Measurements from ENCODE around the gene ABCE1. TPM values are rescaled to one million over a fixed set of nuclear protein-coding genes. Genes with fewer than 3 reads are reported as not detected.

The ABCE1 gene
- total and polyA plus RNA-seq, 10 of the 15 experiments (the other 5 are each of a cell fraction or from before 2014, with no cell fraction given): 75.9 to 172 (median 134) TPM

DNA sequence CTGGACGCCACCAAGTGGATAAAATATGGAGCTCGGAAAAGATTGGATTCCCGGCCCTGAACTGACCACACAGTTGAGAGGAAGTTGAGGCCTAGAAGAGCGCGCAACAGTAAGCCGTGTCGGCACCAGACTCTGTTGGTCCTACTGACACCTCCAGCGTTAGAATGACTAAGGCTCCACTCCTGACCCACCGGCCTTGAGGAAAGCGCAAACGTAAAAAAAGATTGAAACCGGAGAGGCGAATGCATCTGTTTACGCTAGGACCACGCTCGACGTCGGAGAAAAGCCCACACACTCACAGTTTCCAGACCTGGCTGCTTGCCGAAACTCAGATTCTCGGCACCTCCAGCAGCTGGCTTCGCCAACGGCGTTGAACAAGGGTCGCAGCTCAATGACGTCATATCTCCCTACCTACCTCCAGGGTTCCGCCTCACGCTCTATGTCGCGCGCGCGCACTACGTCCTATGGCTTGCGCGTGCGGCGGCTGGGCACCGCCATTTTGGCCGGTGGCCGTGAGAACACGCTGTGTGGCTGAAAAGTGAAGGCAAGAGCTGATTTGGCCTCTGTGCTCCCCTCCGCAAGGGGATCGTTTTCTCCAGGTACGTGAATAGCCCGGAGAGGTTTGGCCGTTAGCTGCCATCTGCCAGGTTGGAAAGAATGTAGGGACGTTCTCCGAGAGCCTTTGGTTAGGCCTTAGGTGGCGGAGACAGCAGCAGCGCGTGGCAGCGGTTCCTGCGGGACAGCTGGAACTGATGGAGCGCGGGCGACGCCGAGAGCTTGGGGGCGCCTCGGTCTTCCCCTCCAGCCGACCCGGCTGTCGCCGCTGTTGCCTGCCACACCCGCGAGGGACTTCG lies at the start of gene ABCE1, which contains the start of gene ANAPC10 (continued):
- TF ChIP-seq, protein P1, sequence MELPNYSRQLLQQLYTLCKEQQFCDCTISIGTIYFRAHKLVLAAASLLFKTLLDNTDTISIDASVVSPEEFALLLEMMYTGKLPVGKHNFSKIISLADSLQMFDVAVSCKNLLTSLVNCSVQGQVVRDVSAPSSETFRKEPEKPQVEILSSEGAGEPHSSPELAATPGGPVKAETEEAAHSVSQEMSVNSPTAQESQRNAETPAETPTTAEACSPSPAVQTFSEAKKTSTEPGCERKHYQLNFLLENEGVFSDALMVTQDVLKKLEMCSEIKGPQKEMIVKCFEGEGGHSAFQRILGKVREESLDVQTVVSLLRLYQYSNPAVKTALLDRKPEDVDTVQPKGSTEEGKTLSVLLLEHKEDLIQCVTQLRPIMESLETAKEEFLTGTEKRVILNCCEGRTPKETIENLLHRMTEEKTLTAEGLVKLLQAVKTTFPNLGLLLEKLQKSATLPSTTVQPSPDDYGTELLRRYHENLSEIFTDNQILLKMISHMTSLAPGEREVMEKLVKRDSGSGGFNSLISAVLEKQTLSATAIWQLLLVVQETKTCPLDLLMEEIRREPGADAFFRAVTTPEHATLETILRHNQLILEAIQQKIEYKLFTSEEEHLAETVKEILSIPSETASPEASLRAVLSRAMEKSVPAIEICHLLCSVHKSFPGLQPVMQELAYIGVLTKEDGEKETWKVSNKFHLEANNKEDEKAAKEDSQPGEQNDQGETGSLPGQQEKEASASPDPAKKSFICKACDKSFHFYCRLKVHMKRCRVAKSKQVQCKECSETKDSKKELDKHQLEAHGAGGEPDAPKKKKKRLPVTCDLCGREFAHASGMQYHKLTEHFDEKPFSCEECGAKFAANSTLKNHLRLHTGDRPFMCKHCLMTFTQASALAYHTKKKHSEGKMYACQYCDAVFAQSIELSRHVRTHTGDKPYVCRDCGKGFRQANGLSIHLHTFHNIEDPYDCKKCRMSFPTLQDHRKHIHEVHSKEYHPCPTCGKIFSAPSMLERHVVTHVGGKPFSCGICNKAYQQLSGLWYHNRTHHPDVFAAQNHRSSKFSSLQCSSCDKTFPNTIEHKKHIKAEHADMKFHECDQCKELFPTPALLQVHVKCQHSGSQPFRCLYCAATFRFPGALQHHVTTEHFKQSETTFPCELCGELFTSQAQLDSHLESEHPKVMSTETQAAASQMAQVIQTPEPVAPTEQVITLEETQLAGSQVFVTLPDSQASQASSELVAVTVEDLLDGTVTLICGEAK (IDR thresholded peaks at IDR 0.05; ENCODE audit: borderline replicate concordance): peak; percentile 53; the same call in 1 of the 2 replicates
- TF ChIP-seq ZNF622 (IDR thresholded peaks at IDR 0.05) (no peak), HDAC6 (IDR thresholded peaks at IDR 0.05; ENCODE audit: unreplicated experiment) (no peak), NBN (IDR thresholded peaks at IDR 0.05) (peak; percentile 99), ASH2L (IDR thresholded peaks at IDR 0.05; ENCODE audit: borderline replicate concordance, low read depth) (0 out of 2 replicates have a peak, but pooled peaks have one; percentile 39), IKZF2 (IDR thresholded peaks at IDR 0.05) (peak in 1 of 2 experiments; percentile 39; a peak in 2 of 4 replicates), CREM (IDR thresholded peaks at IDR 0.05; ENCODE audit: low read depth) (peak; percentile 100), CHD1 (IDR thresholded peaks at IDR 0.05; ENCODE audit: low read depth, low read length) (peak; percentile 20), RELA (IDR thresholded peaks at IDR 0.05; ENCODE audit: borderline replicate concordance, partially characterized antibody) (peak; percentile 57)
- TF ChIP-seq, protein P2, sequence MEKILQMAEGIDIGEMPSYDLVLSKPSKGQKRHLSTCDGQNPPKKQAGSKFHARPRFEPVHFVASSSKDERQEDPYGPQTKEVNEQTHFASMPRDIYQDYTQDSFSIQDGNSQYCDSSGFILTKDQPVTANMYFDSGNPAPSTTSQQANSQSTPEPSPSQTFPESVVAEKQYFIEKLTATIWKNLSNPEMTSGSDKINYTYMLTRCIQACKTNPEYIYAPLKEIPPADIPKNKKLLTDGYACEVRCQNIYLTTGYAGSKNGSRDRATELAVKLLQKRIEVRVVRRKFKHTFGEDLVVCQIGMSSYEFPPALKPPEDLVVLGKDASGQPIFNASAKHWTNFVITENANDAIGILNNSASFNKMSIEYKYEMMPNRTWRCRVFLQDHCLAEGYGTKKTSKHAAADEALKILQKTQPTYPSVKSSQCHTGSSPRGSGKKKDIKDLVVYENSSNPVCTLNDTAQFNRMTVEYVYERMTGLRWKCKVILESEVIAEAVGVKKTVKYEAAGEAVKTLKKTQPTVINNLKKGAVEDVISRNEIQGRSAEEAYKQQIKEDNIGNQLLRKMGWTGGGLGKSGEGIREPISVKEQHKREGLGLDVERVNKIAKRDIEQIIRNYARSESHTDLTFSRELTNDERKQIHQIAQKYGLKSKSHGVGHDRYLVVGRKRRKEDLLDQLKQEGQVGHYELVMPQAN (conservative IDR thresholded peaks at IDR 0.05): peak; percentile 91
- TF ChIP-seq, protein P3, sequence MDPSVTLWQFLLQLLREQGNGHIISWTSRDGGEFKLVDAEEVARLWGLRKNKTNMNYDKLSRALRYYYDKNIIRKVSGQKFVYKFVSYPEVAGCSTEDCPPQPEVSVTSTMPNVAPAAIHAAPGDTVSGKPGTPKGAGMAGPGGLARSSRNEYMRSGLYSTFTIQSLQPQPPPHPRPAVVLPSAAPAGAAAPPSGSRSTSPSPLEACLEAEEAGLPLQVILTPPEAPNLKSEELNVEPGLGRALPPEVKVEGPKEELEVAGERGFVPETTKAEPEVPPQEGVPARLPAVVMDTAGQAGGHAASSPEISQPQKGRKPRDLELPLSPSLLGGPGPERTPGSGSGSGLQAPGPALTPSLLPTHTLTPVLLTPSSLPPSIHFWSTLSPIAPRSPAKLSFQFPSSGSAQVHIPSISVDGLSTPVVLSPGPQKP (IDR thresholded peaks at IDR 0.05; ENCODE audit: low read depth, low read length): peak; percentile 69; the same call in 1 of the 2 replicates
- TF ChIP-seq, protein P4, sequence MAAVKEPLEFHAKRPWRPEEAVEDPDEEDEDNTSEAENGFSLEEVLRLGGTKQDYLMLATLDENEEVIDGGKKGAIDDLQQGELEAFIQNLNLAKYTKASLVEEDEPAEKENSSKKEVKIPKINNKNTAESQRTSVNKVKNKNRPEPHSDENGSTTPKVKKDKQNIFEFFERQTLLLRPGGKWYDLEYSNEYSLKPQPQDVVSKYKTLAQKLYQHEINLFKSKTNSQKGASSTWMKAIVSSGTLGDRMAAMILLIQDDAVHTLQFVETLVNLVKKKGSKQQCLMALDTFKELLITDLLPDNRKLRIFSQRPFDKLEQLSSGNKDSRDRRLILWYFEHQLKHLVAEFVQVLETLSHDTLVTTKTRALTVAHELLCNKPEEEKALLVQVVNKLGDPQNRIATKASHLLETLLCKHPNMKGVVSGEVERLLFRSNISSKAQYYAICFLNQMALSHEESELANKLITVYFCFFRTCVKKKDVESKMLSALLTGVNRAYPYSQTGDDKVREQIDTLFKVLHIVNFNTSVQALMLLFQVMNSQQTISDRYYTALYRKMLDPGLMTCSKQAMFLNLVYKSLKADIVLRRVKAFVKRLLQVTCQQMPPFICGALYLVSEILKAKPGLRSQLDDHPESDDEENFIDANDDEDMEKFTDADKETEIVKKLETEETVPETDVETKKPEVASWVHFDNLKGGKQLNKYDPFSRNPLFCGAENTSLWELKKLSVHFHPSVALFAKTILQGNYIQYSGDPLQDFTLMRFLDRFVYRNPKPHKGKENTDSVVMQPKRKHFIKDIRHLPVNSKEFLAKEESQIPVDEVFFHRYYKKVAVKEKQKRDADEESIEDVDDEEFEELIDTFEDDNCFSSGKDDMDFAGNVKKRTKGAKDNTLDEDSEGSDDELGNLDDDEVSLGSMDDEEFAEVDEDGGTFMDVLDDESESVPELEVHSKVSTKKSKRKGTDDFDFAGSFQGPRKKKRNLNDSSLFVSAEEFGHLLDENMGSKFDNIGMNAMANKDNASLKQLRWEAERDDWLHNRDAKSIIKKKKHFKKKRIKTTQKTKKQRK (IDR thresholded peaks at IDR 0.05; ENCODE audit: low read depth, low read length): 0 out of 2 replicates have a peak, but pooled peaks have one; percentile 25
- TF ChIP-seq, protein P5, sequence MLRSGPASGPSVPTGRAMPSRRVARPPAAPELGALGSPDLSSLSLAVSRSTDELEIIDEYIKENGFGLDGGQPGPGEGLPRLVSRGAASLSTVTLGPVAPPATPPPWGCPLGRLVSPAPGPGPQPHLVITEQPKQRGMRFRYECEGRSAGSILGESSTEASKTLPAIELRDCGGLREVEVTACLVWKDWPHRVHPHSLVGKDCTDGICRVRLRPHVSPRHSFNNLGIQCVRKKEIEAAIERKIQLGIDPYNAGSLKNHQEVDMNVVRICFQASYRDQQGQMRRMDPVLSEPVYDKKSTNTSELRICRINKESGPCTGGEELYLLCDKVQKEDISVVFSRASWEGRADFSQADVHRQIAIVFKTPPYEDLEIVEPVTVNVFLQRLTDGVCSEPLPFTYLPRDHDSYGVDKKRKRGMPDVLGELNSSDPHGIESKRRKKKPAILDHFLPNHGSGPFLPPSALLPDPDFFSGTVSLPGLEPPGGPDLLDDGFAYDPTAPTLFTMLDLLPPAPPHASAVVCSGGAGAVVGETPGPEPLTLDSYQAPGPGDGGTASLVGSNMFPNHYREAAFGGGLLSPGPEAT (IDR thresholded peaks at IDR 0.05; ENCODE audit: low read depth): peak; percentile 90

Measured in GM12878 (cell line).